Measurements from ENCODE around the gene RBM4. TPM values are rescaled to one million over a fixed set of nuclear protein-coding genes. Genes with fewer than 3 reads are reported as not detected.

Gene RBM4
- polyA plus RNA-seq, 2 of the 4 experiments (the other 2 are of a cell fraction) = 171 to 264 TPM

- POLR2A ChIA-PET = interaction anchor here (1.5 to 3.9 kb wide), 2 partner anchors 9 to 13 kb away, joined by 5 to 19 read pairs; partner anchors contain the start of genes RBM14 and RBM4
- CTCF ChIA-PET = interaction anchor here (1.0 to 1.5 kb wide), 4 partner anchors 10 to 146 kb away, joined by 3 to 4 read pairs (median 3); partner anchors contain the start of genes CCDC87 and CCS
Measured at GRCh38 chr11:66625041-66625751, 13.3 kb upstream of the RBM4 start.

GRCh38 chr11:66625752-66626149, 12.8 kb upstream of the RBM4 start:
- TF ChIP-seq MAX (IDR thresholded peaks at IDR 0.05) (no peak), FOXS1 (CRISPR knock-in tag; IDR thresholded peaks at IDR 0.05) (no peak), POLR2AphosphoS2 (conservative IDR thresholded peaks at IDR 0.05; ENCODE audit: low read length) (no peak), NPAS2 (CRISPR knock-in tag; IDR thresholded peaks at IDR 0.05; ENCODE audit: borderline replicate concordance) (no peak), MAZ (IDR thresholded peaks at IDR 0.05; ENCODE audit: borderline replicate concordance, low read depth, low read length) (no peak), FOSB (CRISPR knock-in tag; IDR thresholded peaks at IDR 0.05) (no peak), BCL3 (IDR thresholded peaks at IDR 0.05) (no peak), MAFK (IDR thresholded peaks at IDR 0.05; ENCODE audit: partially characterized antibody) (no peak), RCOR1 (IDR thresholded peaks at IDR 0.05; ENCODE audit: low read depth, low read length) (no peak), POLR2A (IDR thresholded peaks at IDR 0.05; ENCODE audit: low read length) (no peak), ESRRA (IDR thresholded peaks at IDR 0.05; ENCODE audit: borderline replicate concordance, low read length) (no peak), ZFP36 (IDR thresholded peaks at IDR 0.05; ENCODE audit: borderline replicate concordance, partially characterized antibody) (no peak), BHLHE40 (IDR thresholded peaks at IDR 0.05; ENCODE audit: low read depth, low read length) (no peak), JUN (IDR thresholded peaks at IDR 0.05) (no peak), FOSL2 (IDR thresholded peaks at IDR 0.05) (no peak), FOSL2 (CRISPR knock-in tag; IDR thresholded peaks at IDR 0.05) (no peak), KDM1A (IDR thresholded peaks at IDR 0.05; ENCODE audit: low read depth) (no peak)
- ChIA-PET POLR2A (interaction anchor here (1.2 to 3.9 kb wide), 3 partner anchors 9 to 13 kb away, joined by 4 to 19 read pairs (median 8); partner anchors contain the start of genes RBM14 and RBM4), CTCF (interaction anchor here (1.0 to 1.5 kb wide), 2 partner anchors 12 to 32 kb away, joined by 3 read pairs; partner anchors contain the start of genes CCDC87 and CCS)
- Histone ChIP-seq H3K9me3 (no peaks in the 10 kb centered on the region), H3K4me1 (peaks cover 13% of the 10 kb centered on the region), H3K4me2 (no peak overlapping the region), H3K4me3 (no peak overlapping the region), H3K27ac (no peak overlapping the region)
- ATAC-seq (no peak), DNase-seq (ENCODE audit: low read depth in 1 of 2, low spot score in 1 of 2) (no peak), FAIRE-seq (no peak)
- WGBS (ENCODE audit: missing lambda C conversion rate) = 98% methylated on average over 9 of the region's 9 CpGs

More at GRCh38 chr11:66625041-66625751, 13.3 kb upstream of the RBM4 start:
- WGBS (ENCODE audit: missing lambda C conversion rate) = 98% methylated on average over 23 of the region's 26 CpGs
- TF ChIP-seq CBX2 (IDR thresholded peaks at IDR 0.05; ENCODE audit: borderline replicate concordance, low read depth) (no peak), MAFK (IDR thresholded peaks at IDR 0.05; ENCODE audit: partially characterized antibody) (no peak), HOXB5 (CRISPR knock-in tag; IDR thresholded peaks at IDR 0.05) (no peak), ELK1 (IDR thresholded peaks at IDR 0.05; ENCODE audit: low read depth, low read length) (no peak), ESRRA (IDR thresholded peaks at IDR 0.05; ENCODE audit: borderline replicate concordance, low read length) (no peak), HOXB13 (CRISPR knock-in tag; IDR thresholded peaks at IDR 0.05; ENCODE audit: low read depth) (no peak), MAX (IDR thresholded peaks at IDR 0.05) (no peak), MAZ (IDR thresholded peaks at IDR 0.05; ENCODE audit: borderline replicate concordance, low read depth, low read length) (no peak), JUN (IDR thresholded peaks at IDR 0.05) (no peak; a peak in 1 of 5 replicates), ATOH8 (CRISPR knock-in tag; IDR thresholded peaks at IDR 0.05; ENCODE audit: low read depth) (no peak), KDM1A (IDR thresholded peaks at IDR 0.05; ENCODE audit: low read depth) (no peak), EHF (CRISPR knock-in tag; IDR thresholded peaks at IDR 0.05) (no peak), HOXA7 (CRISPR knock-in tag; IDR thresholded peaks at IDR 0.05) (no peak), E2F6 (IDR thresholded peaks at IDR 0.05; ENCODE audit: borderline replicate concordance, low read depth) (no peak), POLR2A (IDR thresholded peaks at IDR 0.05; ENCODE audit: low read length) (no peak), USF2 (IDR thresholded peaks at IDR 0.05) (no peak)
- ATAC-seq (no peak; a peak in 3 of 6 replicates), DNase-seq (ENCODE audit: low read depth in 1 of 2, low spot score in 1 of 2) (no peak), FAIRE-seq (no peak)
- peaks cover 16% of the 10 kb centered on the region for H3K4me1 ChIP-seq
- no peak overlapping the region for H3K27ac ChIP-seq
- H3K9me3 ChIP-seq = no peaks in the 10 kb centered on the region
- H3K4me2 ChIP-seq = no peak overlapping the region
- H3K4me3 ChIP-seq = no peak overlapping the region
